Coronary artery (tissue), 2 donors: Measurements from ENCODE around the gene PPP1R37.
A peak's percentile ranks its signal among the peaks of the same experiment; 100 is the strongest.

Experiments used
- DNase-seq: peaks from one replicate; pipeline ENCODE4 v3.0.0-alpha.2; 2017; ENCODE audit warnings: low spot score
- H3K27ac ChIP-seq, 2 donors: fragments of 200-600 bp; sonication (generic); one replicate each; pipeline ENCODE4 v1.5.1; 2016 to 2019
- H3K4me3 ChIP-seq: fragments of 200-600 bp; sonication (generic); 2 replicates; pipeline ENCODE4 v1.5.1; 2016; ENCODE audit warnings: mild to moderate bottlenecking, moderate library complexity
- TF ChIP-seq, protein P1 (sequence below): fragments of 200-600 bp; sonication (generic); IDR thresholded peaks from one replicate; pipeline ENCODE4 v1.5.1; 2019; ENCODE audit warnings: antibody characterized with exemption

The PPP1R37 gene

DNA sequence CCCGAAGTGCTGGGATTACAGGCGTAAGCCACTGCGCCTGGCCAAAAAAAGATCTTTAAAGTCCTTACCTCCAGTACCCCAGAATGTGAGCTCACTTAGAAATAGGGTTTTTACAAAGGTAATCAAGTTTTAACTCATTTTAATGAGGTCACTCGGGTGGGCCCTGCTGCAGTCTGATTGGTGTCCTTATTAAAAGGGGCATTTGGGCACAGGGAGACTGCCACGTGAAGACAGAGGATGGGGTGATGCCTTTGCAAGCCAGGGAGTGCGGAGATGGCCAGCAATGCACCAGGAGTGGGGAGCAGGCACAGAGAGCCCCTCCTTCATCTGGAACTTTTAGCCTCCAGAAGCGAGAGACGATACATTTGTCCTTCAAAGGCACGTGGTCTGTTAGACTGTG is 56.1 kb downstream of the PPP1R37 start:
- no peak overlapping the region for H3K27ac ChIP-seq
- TF ChIP-seq, protein P1, sequence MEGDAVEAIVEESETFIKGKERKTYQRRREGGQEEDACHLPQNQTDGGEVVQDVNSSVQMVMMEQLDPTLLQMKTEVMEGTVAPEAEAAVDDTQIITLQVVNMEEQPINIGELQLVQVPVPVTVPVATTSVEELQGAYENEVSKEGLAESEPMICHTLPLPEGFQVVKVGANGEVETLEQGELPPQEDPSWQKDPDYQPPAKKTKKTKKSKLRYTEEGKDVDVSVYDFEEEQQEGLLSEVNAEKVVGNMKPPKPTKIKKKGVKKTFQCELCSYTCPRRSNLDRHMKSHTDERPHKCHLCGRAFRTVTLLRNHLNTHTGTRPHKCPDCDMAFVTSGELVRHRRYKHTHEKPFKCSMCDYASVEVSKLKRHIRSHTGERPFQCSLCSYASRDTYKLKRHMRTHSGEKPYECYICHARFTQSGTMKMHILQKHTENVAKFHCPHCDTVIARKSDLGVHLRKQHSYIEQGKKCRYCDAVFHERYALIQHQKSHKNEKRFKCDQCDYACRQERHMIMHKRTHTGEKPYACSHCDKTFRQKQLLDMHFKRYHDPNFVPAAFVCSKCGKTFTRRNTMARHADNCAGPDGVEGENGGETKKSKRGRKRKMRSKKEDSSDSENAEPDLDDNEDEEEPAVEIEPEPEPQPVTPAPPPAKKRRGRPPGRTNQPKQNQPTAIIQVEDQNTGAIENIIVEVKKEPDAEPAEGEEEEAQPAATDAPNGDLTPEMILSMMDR: no peak
- no peak overlapping the region for H3K4me3 ChIP-seq

DNA sequence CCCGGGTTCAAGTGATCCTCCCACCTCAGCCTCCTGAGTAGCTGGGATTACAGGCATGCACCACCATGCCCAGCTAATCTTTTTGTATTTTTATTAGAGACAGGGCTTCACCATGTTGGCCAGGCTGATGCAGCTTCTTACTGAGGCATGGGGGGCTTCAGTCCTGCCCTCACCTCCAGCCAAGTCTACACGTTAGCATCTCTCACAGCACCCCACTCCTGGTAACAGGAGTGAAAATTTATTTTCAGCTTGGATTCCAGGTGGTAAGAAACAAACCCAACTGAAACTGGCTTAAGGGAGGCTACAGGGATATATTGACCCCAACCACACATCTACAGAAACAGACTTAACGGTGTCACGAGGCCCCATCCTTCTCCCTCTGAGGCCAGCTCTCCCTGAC is 57.2 kb downstream of the PPP1R37 start:
- DNase-seq: no peak
- Histone ChIP-seq H3K4me3 (no peak overlapping the region), H3K27ac (no peak overlapping the region)
- TF ChIP-seq, protein P1: no peak

More for the DNA sequence above, 56.1 kb downstream of the PPP1R37 start:
- DNase-seq: no peak

DNA sequence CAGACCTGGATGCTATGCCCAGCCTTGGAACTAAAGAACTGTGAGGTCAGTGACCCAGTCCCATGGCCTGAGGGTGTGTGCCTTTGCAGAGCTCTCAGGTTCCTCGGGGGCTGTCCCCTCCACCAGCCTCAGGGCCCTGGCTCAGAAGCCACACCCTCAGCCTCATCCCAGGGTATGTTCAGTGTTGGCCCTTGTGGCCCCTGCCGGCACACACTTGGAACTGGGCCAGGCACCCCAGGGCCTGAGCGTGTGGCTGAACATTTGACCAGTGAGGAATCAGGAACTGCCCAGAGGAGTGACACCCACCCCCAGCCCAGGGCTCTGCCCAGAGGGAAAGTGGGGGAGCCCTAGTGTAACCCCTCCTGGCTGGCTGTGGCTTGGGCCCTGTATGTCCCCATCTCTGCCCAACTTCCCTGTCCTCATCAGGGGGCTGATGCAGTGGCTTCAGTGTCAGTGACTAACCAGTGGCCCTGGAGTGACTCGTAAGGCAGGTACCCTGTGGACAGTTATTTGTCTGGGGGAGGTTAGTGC is 57.8 kb downstream of the PPP1R37 start:
- TF ChIP-seq, protein P1: no peak
- H3K27ac ChIP-seq: no peak overlapping the region
- no peak overlapping the region for H3K4me3 ChIP-seq
- DNase-seq: no peak

DNA sequence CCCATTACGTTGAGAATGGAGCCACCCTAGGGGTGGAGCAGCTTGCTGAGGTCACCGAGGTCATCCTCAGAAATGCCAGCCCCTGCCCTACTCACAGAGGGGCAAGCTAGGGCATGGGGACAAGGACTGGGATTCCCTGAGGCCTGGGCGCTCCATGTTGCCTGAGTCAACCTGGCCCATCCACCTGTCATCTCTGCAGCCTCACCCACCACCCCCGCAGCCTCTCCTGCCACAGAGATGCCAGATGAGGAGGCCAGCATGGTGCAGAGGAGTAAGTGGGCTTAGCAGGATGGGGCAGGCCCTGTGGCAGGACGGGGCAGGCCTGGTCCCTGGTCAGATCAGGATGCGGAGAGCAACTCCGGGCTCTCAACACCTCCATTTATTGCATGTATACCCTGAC is 58.3 kb downstream of the PPP1R37 start:
- no peak overlapping the region for H3K27ac ChIP-seq
- H3K4me3 ChIP-seq: no peak overlapping the region
- no peak for DNase-seq
- TF ChIP-seq, protein P1: no peak

DNA sequence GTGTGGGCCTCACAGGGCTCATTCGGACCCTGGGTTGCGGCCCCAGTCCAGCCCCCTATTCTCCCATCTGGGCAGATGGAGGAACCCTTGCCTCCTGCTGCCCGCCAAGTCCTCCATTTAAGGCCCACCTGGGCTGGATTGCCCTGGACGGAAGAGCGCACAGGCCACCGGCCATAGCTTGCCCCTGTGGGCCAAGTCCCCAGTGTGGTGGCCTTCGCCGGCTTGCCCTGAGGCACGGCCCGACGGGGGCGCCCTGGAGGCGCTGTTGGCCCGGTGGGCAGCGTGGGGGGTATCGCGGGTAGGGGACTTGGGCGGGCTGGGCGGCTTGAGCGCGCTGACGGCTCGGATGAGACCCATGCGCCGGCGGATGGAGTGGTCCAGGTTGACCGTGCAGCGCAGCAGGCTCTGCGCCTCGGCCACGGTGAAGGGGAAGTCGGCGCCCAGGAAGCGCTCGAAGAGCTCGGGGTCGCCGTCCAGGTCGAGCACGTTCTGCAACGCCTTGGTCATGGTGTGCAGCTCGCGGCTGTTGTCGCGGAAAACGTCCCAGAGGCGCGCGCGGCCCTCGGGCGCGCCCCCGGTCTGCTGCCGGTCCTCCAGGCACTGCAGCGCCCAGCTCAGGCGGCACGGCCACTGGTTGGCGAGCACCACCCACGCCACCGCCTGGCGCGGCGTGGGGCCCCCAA is 59.0 kb downstream of the PPP1R37 start:
- H3K27ac ChIP-seq: no peak overlapping the region
- no peak for DNase-seq
- H3K4me3 ChIP-seq: peak overlapping the region; percentile 62
- TF ChIP-seq, protein P1: no peak

DNA sequence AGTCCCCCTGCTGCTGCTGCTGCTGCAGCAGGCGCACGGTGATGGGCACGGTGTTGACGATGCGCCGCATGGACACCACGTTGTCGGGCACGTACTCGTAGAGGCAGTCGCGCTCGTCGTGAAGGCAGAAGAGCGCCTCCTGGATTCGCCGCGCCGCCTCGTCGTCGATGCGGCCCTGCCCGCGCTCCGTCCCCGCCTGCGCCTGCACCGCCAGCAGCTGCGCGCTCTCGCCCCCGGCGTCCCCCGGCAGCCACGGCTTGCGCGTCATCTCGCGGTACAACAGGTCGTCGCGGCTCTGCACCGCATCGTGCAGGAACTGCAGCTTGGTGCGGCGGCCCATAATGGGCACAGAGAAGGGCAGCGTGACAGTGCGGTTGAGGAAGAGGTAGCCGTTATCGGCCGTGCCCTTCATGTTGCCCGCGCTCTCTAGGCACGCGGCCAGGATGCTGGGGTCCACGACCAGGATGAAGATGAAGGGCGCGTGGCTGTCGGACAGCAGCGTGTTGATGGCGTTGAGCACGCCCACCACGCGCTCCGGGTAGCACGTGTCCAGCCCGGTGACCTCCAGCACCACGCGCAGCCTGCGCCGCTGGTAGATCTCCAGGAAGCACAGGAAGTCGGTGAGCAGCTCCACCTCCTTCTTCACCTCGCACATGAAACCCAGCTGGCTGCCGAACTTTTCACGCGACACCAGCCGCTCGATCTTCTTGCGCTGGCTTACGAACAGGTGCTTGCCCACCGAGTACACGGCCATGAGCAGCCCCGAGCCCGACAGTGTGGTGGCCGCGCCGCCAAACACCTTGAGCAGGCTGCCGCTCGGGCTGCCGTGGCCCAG is 59.7 kb downstream of the PPP1R37 start:
- Histone ChIP-seq H3K4me3 (peak overlapping the region; percentile 62), H3K27ac (no peak overlapping the region)
- TF ChIP-seq, protein P1: no peak
- DNase-seq: no peak
